ENCODE measurements around the gene MCU. TPM values are rescaled to one million over a fixed set of nuclear protein-coding genes. Genes with fewer than 3 reads are reported as not detected.

Gene MCU
- polyA plus RNA-seq, 1 donor from 2014 or later = 22.9 TPM

- TF ChIP-seq RAD21 (conservative IDR thresholded peaks at IDR 0.05) (no peak), CTCF (IDR thresholded peaks at IDR 0.05; ENCODE audit: poor library complexity, severe bottlenecking) (no peak), SMC3 (conservative IDR thresholded peaks at IDR 0.05; ENCODE audit: poor library complexity) (no peak), POLR2AphosphoS5 (IDR thresholded peaks at IDR 0.05) (no peak), MXI1 (conservative IDR thresholded peaks at IDR 0.05; ENCODE audit: poor library complexity, severe bottlenecking) (no peak), REST (IDR thresholded peaks at IDR 0.05; ENCODE audit: borderline replicate concordance) (no peak), EP300 (conservative IDR thresholded peaks at IDR 0.05; ENCODE audit: poor library complexity, severe bottlenecking) (no peak), TAF1 (IDR thresholded peaks at IDR 0.05; ENCODE audit: low read depth) (no peak), EZH2 (IDR thresholded peaks at IDR 0.05; ENCODE audit: borderline replicate concordance, insufficient read depth, low read length, poor library complexity, severe bottlenecking) (no peak)
- H3K4me2 ChIP-seq (ENCODE audit: low read length) = no peak overlapping the region
- H3K36me3 ChIP-seq (ENCODE audit: insufficient read depth, low read length) = no peaks in the 10 kb centered on the region
- H4K20me1 ChIP-seq (ENCODE audit: insufficient read depth) = no peaks in the 10 kb centered on the region
- no peaks in the 10 kb centered on the region for H3K27me3 ChIP-seq (ENCODE audit: insufficient read depth, low read depth, low read length)
- H3K79me2 ChIP-seq (replicated peaks; ENCODE audit: insufficient read depth, low read length) = no peaks in the 10 kb centered on the region
- no peak overlapping the region for H2AFZ ChIP-seq (ENCODE audit: low read depth, low read length)
- H3K27ac ChIP-seq (ENCODE audit: low read length) = no peak overlapping the region
- no peaks in the 10 kb centered on the region for H3K9me3 ChIP-seq (ENCODE audit: low read length)
- no peaks in the 10 kb centered on the region for H3K9me2 ChIP-seq (ENCODE audit: insufficient read depth, low read length)
- no peak overlapping the region for H3K9ac ChIP-seq (ENCODE audit: low read length)
- H3K4me3 ChIP-seq (ENCODE audit: low read length) = no peak overlapping the region
- H3F3A ChIP-seq (ENCODE audit: insufficient read depth, low read length, poor library complexity, severe bottlenecking) = no peaks in the 10 kb centered on the region
These were observed 42.7 kb upstream of the MCU start for GRCh38 chr10:72649291-72649690.

- H3K79me2 ChIP-seq (replicated peaks; ENCODE audit: insufficient read depth, low read length) = no peaks in the 10 kb centered on the region
- H3K27me3 ChIP-seq (ENCODE audit: insufficient read depth, low read depth, low read length) = no peaks in the 10 kb centered on the region
- no peak overlapping the region for H3K27ac ChIP-seq (ENCODE audit: low read length)
- no peak overlapping the region for H3K4me2 ChIP-seq (ENCODE audit: low read length)
- H3K9me3 ChIP-seq (ENCODE audit: low read length) = no peaks in the 10 kb centered on the region
- TF ChIP-seq RAD21 (conservative IDR thresholded peaks at IDR 0.05) (no peak), EZH2 (IDR thresholded peaks at IDR 0.05; ENCODE audit: borderline replicate concordance, insufficient read depth, low read length, poor library complexity, severe bottlenecking) (no peak), EP300 (conservative IDR thresholded peaks at IDR 0.05; ENCODE audit: poor library complexity, severe bottlenecking) (no peak), MXI1 (conservative IDR thresholded peaks at IDR 0.05; ENCODE audit: poor library complexity, severe bottlenecking) (no peak), REST (IDR thresholded peaks at IDR 0.05; ENCODE audit: borderline replicate concordance) (no peak), CTCF (IDR thresholded peaks at IDR 0.05; ENCODE audit: poor library complexity, severe bottlenecking) (no peak), TAF1 (IDR thresholded peaks at IDR 0.05; ENCODE audit: low read depth) (no peak), POLR2AphosphoS5 (IDR thresholded peaks at IDR 0.05) (no peak), SMC3 (conservative IDR thresholded peaks at IDR 0.05; ENCODE audit: poor library complexity) (no peak)
- H3K9me2 ChIP-seq (ENCODE audit: insufficient read depth, low read length) = no peaks in the 10 kb centered on the region
- H3K36me3 ChIP-seq (ENCODE audit: insufficient read depth, low read length) = no peaks in the 10 kb centered on the region
- no peak overlapping the region for H2AFZ ChIP-seq (ENCODE audit: low read depth, low read length)
- no peak overlapping the region for H3K4me3 ChIP-seq (ENCODE audit: low read length)
- H3F3A ChIP-seq (ENCODE audit: insufficient read depth, low read length, poor library complexity, severe bottlenecking) = no peaks in the 10 kb centered on the region
- H3K9ac ChIP-seq (ENCODE audit: low read length) = no peak overlapping the region
- H4K20me1 ChIP-seq (ENCODE audit: insufficient read depth) = no peaks in the 10 kb centered on the region
These were observed 38.4 kb upstream of the MCU start for GRCh38 chr10:72653383-72654096.

Measured in neural cell (in vitro differentiated cells).